Psoas muscle (tissue), 8 donors: ENCODE measurements around the gene IFITM2. TPM values are rescaled to one million over a fixed set of nuclear protein-coding genes. Genes with fewer than 3 reads are reported as not detected.
"Not testable (repeated sequence)": the region's sequence is repeated elsewhere in the genome, so short reads cannot be mapped to it uniquely, and the experiment has no call there.

Experiments
- ATAC-seq, 4 donors: fragments of 200-7000 bp; cut with Tn5 transposase; one replicate each; pipeline ENCODE4 v1.9.1; 2020; ENCODE audit warnings: moderate library complexity in 3 of 4, mild to moderate bottlenecking in 2 of 4
- DNase-seq, 2 donors: peaks; one replicate each; pipeline ENCODE4 v3.0.0-alpha.2; 2020
- H3K27ac ChIP-seq: fragments of 200-600 bp; one replicate; pipeline ENCODE4 v1.8.0; 2022
- H3K27me3 ChIP-seq, 3 donors: fragments of 200-600 bp in 1 of 3; one replicate each; pipeline versions ENCODE4 v1.6.1 to v1.8.0; 2013 to 2022; ENCODE audit warnings: low read length in 2 of 3, mild to moderate bottlenecking in 2 of 3, moderate library complexity in 1 of 3; ENCODE audit not compliant: insufficient read depth in 3 of 3
- H3K36me3 ChIP-seq, 2 donors: fragments of 200-600 bp in 1 of 2; one replicate each; pipeline versions ENCODE4 v1.6.1 to v1.8.0; 2013 to 2022; ENCODE audit warnings: low read depth in 1 of 2, mild to moderate bottlenecking in 1 of 2, moderate library complexity in 1 of 2; ENCODE audit not compliant: insufficient read depth in 1 of 2
- H3K4me1 ChIP-seq: fragments of 200-600 bp; one replicate; pipeline ENCODE4 v1.8.0; 2022
- H3K4me3 ChIP-seq: fragments of 200-600 bp; one replicate; pipeline ENCODE4 v1.8.0; 2022; ENCODE audit warnings: mild to moderate bottlenecking
- H3K9me3 ChIP-seq: fragments of 200-600 bp; one replicate; pipeline ENCODE4 v1.8.0; 2022
- CTCF ChIP-seq: fragments of 200-600 bp; IDR thresholded peaks from one replicate; pipeline ENCODE4 v1.8.0; 2022; ENCODE audit warnings: antibody characterized with exemption
- WGBS, 3 donors: extraction: QIAGEN DNeasy Blood & Tissue Kit; methylation state at CpG; one replicate each; pipeline versions ENCODE4 v1.1.6 to v1.1.7; 2013; 5-methylcytosine and 5-hydroxymethylcytosine counted together
- intact Hi-C, 2 donors: fragments of 100-400 bp; cut with DNase I; formaldehyde crosslinking; loops; one replicate each; pipeline versions ENCODE4 v1.11.0 to v1.14.2; 2022
- polyA plus RNA-seq, 3 donors: library from polyadenylated mRNA; stranded (reverse); fragments of 200-250 nt; gene quantifications; one replicate each; pipeline ENCODE4 v1.2.3, GENCODE V29; 2013
- total RNA-seq, 4 donors: library from RNA; stranded (reverse); fragmentation: NEBNext Ultra II Directional in 2 of 4; extraction: Animal tissue kit (Norgen Biotek cat#: 25700) in 2 of 4; gene quantifications; one replicate each; pipeline versions ENCODE4 v1.2.1 to v1.2.4, GENCODE V29; 2021 to 2023
- donor health status: healthy with polysubstance abuse.
- donor health status: DM: no; HTN: no; CAD: no; lungs with moderate emphysema.
- donor health status: Bipolar disorder and iron deficiency.
- donor health status: healthy.
- donor health status: DM: yes; HTN: yes; CAD: no.
- donor health status: DM: no; HTN: no; CAD: no.
- donor health status: DM: no; HTN: no; CAD: no.
- donor health status: DM: yes; HTN: yes; CAD: no.

The IFITM2 gene
- total and polyA plus RNA-seq, 7 donors = 109 to 371 (median 138) TPM

- 24 to 26% (median 24%) methylated on average over 17 to 19 of the region's 19 CpGs for WGBS, 3 donors
- H3K36me3 ChIP-seq = no peaks in the 10 kb centered on the region
- H3K27me3 ChIP-seq = peaks cover 0 to 6% (median 3%) of the 10 kb centered on the region in 3 donors
- H3K4me1 ChIP-seq = peaks cover 13% of the 10 kb centered on the region
- DNase-seq (peak; percentile 81 to 90), ATAC-seq (peak; percentile 55 to 85 (median 84))
- intact Hi-C loops = no loop called here
- no peak for TF ChIP-seq CTCF
- H3K4me3 ChIP-seq = peak overlapping the region; percentile 36
- peak overlapping the region; percentile 76 for H3K27ac ChIP-seq
- no peaks in the 10 kb centered on the region for H3K9me3 ChIP-seq
These were observed 19.4 kb downstream of the IFITM2 start for GRCh38 chr11:326842-327580.

DNA sequence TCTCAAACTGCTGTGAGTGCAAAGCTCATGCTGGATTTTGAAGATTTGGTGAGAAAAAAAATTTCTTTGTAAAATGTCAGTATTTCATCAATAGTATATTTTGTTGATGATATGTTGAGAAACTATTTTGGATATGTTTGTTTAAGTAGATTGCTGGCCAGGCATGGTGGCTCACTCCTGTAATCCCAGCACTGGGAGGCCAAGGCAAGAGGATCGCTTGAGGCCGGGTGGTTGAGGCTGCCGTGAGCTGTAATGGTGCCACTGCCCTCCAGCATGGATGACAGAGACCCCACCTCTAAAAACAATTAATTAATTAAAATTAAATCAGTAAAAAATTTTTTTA is 19.9 kb downstream of the IFITM2 start:
- Histone ChIP-seq H3K27me3 (peaks cover 0 to 6% (median 3%) of the 10 kb centered on the region in 3 donors), H3K27ac (peak overlapping the region; percentile 76), H3K4me1 (peaks cover 13% of the 10 kb centered on the region), H3K9me3 (no peaks in the 10 kb centered on the region), H3K36me3 (no peaks in the 10 kb centered on the region), H3K4me3 (peak overlapping the region; percentile 36)
- TF ChIP-seq CTCF = no peak
- DNase-seq (no peak), ATAC-seq (no peak)
- intact Hi-C loops = no loop called here
- 92 to 94% (median 93%) methylated on average over 3 of the region's 3 CpGs for WGBS, 3 donors

DNA sequence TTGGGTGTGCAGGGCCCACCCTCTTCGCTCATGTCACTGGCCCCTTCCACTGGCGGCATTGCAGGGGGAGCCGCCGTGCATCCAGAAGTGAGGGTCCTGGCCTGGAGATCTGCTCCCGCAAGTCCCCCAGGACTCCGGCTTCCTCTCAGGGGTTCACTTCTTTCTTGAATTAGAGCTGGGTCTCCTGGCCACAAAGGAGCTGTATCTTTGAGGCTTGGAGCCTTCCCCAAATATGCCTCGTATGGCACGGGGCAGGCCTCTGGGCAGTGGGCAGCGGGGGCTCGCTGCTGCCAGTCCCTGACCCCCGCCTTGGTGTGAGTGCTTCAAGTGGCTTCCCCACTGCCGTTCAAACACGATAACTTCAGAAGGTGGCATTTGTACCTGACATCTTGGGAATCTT is 20.4 kb downstream of the IFITM2 start:
- ATAC-seq (no peak), DNase-seq (no peak)
- intact Hi-C loops = no loop called here
- no peak for TF ChIP-seq CTCF
- no peak overlapping the region for H3K27ac ChIP-seq
- no peaks in the 10 kb centered on the region for H3K36me3 ChIP-seq
- H3K4me3 ChIP-seq = no peak overlapping the region
- no peaks in the 10 kb centered on the region for H3K9me3 ChIP-seq
- peaks cover 13% of the 10 kb centered on the region for H3K4me1 ChIP-seq
- H3K27me3 ChIP-seq = peaks cover 0 to 6% (median 3%) of the 10 kb centered on the region in 3 donors
- WGBS, 3 donors = 94 to 97% (median 94%) methylated on average over 13 of the region's 13 CpGs

- WGBS, 3 donors = 92 to 95% (median 94%) methylated on average over 15 of the region's 15 CpGs
- ATAC-seq, H3K27ac ChIP-seq, H3K9me3 ChIP-seq, H3K27me3 ChIP-seq, H3K4me3 ChIP-seq, DNase-seq, intact Hi-C loops, H3K36me3 ChIP-seq: not testable (repeated sequence)
- H3K4me1 ChIP-seq = peaks cover 13% of the 10 kb centered on the region
These were observed 21.0 kb downstream of the IFITM2 start for GRCh38 chr11:328516-329100.

- Histone ChIP-seq H3K4me3 (no peak overlapping the region), H3K27me3 (peaks cover 0 to 13% (median 6%) of the 10 kb centered on the region in 3 donors), H3K36me3 (no peaks in the 10 kb centered on the region), H3K4me1 (peaks cover 13% of the 10 kb centered on the region), H3K27ac (no peak overlapping the region), H3K9me3 (no peaks in the 10 kb centered on the region)
- intact Hi-C loops = no loop called here
- no peak for ATAC-seq
- no peak for TF ChIP-seq CTCF
- WGBS, 3 donors = 89 to 93% (median 93%) methylated on average over 2 of the region's 2 CpGs
- DNase-seq = no peak
These were observed 22.3 kb downstream of the IFITM2 start for GRCh38 chr11:329886-330253.
